CD4-positive, alpha-beta T cell treated with Interleukin-15 for 4 hours (primary cell): Measurements from ENCODE around the gene CAMTA1.

Experiments
- DNase-seq: peaks from one replicate; pipeline ENCODE4 v3.0.0-alpha.2; 2020; ENCODE audit warnings: low spot score

Gene CAMTA1

GRCh38 chr1:7640920-7641585, 855.8 kb downstream of the CAMTA1 start:
- DNase-seq = no peak

DNA sequence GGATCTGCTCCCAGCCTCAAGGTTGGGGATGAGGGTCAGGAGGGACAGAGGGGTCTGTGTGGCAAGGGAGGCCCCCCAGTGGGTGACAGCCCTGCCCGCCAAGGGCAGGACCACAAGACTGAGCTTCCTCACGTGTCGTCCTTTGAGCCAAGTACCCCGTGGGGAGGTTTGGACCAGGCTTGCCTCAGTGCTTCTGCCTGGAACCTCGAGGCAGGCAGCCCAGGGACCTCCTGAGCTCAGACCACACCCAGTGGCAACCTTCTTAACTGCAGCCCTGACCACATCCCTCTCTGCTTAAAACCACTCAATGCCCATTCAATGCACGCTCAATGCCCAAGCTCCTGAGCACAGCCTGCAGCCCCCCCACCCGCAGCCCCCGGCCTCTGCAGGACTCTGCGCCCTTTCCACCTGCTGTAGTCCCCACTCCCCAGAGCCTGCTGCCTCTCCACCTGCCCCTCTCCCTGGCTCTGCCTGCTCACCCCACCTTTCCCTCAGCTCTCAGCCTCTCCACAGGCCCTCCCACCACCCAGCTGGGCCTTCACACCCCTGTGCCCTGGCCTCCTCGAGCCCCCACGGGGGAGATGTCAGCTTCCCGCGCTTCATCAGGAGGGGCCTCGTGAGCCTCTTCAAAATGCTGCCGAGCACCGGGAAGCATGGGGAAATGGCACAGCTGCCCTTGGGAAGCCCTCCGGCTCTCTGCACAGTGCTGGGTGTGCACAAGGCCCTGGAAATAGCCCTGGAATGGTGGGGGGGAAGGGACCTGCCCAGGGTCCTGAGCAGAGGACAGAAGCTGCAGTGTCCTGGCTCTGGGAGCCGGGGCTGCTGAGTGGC, 856.5 kb downstream of the CAMTA1 start:
- no peak for DNase-seq

DNA sequence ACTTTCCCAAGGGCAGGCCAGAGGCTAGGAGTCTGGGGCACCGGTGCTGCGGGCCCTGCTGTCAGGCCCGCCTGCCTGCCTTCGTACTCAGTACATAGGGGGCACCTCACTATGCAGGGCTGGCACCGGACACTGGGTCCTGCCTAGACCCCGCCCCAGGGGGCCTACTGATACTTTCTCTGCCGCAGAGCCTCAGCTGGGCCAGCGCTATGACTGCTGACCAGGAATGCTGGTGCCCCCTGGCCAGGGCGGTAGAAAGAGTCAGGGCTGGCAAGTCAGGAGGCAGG, 857.1 kb downstream of the CAMTA1 start:
- no peak for DNase-seq

GRCh38 chr1:7642781-7643529, 857.7 kb downstream of the CAMTA1 start:
- no peak for DNase-seq

- DNase-seq = no peak
These were observed 858.3 kb downstream of the CAMTA1 start for GRCh38 chr1:7643530-7643929.

- no peak for DNase-seq
These were observed 858.8 kb downstream of the CAMTA1 start for GRCh38 chr1:7644086-7644485.

GRCh38 chr1:7644961-7645750, 859.9 kb downstream of the CAMTA1 start:
- no peak for DNase-seq

DNA sequence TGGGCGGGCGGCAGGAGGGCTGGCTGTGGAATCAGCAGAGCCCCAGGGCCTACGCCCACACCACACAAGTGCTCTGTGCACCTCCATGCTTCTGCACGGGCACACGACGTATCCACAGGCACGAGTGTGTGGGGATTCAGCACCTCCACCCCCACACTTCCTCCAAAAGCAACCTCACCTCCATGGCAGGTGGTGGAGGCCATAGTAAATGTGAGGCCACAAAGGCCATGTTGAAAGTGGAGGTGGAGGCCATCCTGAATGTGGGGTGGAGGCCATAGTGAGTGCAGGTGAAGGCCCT, 860.4 kb downstream of the CAMTA1 start:
- DNase-seq = no peak

DNA sequence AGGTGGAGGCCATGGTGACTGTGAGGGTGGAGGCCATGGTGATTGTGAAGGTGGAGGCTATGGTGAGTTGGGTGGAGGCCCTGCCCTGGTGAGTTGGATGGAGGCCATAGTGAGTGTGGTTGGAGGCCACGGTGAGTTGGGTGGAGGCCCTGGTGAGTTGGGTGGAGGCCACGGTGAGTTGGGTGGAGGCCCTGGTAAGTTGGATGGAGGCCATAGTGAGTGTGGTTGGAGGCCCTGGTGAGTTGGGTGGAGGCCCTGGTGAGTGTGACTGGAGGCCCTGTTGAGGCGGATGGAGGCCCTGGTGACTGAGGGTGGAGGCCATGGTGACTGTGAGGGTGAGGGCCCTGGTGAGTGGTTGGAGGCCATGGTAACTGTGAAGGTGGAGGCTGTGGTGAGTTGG, 860.9 kb downstream of the CAMTA1 start:
- DNase-seq = no peak

DNA sequence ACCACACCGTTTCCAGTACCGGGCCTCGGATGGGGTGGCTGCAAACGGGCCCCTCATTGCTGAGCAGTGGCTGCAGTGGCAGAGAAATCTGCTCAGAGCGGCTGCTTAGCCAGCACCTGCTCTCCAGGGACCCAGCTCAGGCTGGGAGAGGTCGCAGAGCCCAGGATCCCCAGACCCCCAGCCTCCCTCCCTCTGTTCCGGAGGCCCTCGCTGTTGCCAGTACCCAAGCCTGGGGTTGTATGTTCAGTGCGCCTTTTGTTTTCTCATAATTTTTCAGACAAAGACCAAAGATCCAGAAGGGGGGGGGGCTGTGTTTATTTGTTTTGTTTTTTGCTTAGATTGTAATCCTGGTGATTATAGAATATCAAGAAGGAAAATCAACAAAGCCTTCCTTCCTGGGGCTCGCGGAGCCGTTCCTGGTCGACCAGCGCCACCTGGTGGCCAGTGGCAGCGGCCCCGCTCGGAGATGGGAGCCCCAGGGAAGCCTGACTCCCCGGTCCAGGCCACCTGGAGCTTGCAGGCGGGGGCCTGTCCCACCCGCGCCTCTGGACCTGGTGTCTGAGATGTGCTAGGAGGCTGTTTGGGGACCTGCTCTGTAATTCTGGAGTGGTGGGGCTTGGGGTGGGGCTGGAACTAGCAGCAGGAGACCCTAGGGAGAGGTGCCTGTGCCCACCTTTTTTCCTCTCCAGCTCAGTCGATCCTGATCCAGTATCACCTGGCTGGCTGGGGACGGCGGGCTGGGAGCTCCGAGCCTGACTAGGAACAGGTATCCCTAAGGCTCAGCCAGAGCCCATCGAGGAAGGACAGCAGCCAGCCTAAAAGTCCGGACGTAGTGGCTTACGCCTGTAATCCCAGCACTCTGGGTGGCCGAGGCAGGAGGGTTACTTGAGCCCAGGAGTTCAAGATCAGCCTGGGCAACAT, 862.0 kb downstream of the CAMTA1 start:
- peak; percentile 58 for DNase-seq

- no peak for DNase-seq
These were observed 863.6 kb downstream of the CAMTA1 start for GRCh38 chr1:7648761-7649384.

GRCh38 chr1:7650801-7651200, 865.5 kb downstream of the CAMTA1 start:
- no peak for DNase-seq

- DNase-seq = no peak
These were observed 865.9 kb downstream of the CAMTA1 start for GRCh38 chr1:7651203-7651602.

DNA sequence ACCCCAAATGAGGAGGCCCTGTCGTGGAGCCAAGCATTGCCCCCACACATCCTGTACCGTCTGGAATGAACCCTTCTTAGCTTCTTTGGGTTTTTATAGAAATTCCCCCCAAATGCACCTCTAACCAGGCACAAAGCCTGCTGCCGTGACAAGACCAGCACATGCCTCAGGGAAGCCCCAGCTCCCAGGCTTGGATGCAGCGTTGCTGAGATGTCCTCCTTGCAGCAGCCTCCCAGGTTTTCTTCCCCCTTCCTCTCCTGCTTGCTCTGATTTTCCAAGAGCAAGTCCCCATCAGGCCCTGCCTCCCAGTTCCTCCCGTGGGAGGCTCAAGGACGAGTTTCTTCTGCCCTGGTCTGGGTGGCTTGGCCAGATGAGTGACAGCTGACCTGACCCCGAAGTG, 866.8 kb downstream of the CAMTA1 start:
- DNase-seq = no peak

GRCh38 chr1:7652515-7653098, 867.4 kb downstream of the CAMTA1 start:
- DNase-seq = no peak

DNA sequence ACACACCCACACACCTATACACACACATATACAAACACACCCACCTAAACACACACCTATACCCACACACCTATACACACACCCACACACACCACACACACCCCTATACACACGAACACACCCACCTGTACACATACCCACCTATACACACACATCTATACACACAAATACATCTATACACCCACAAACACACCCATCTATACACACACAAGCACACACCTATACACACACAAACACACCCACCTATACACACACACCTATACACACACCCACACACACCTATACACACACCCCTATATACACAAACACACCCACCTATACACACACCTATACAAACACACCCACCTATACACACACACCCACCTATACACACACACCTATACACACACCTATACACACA, 869.5 kb downstream of the CAMTA1 start:
- no peak for DNase-seq

- no peak for DNase-seq
These were observed 870.1 kb downstream of the CAMTA1 start for GRCh38 chr1:7655354-7655753.

DNA sequence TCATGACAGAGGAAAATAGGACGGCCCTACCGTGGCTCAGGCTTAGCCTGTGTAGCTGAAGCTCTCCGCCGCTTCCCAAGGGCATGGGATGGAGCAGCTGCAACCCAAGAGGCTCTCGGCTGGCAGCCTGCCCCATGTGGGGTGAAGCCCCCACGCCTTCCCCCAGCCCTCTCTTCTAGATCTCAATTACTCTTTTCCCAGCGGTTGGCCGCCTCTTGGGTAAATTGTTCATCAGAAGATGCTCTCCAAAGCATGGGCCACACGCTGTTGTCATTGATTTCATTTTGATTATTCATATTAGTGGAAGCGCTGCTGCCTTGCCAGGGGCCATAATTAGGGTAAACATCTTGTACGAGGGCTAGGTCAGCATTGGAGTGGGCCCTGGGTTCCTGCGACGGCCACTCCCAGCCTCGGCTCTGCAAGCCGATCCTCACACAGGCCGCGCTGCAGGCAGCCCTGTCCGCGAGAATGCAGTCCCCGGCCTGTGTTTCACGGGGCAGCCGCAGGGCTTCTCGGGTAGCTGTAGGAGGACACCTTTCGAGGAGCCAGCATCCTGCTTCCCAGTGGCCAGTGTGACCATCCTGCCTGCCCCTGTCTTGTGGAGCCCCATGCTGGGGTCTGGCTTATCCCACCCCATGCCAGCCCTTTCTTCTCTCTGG, 871.4 kb downstream of the CAMTA1 start:
- DNase-seq = no peak

GRCh38 chr1:7657287-7658016, 872.2 kb downstream of the CAMTA1 start:
- no peak for DNase-seq
